Activated CD4-positive, alpha-beta T cell treated with anti-CD3 and anti-CD28 coated beads, Interleukin-2, amount 50 U/mL, for 24 hours (primary cell): Measurements from ENCODE around the gene OXLD1.
"Not testable (repeated sequence)": the region's sequence is repeated elsewhere in the genome, so short reads cannot be mapped to it uniquely, and the experiment has no call there.

ENCODE experiments used
- DNase-seq, 2 donors: peaks; one replicate each; pipeline ENCODE4 v3.0.0-alpha.2; 2020; ENCODE audit warnings: low read depth in 1 of 2, low spot score in 1 of 2

Gene OXLD1

GRCh38 chr17:81621494-81622130, 44.8 kb downstream of the OXLD1 start:
- no peak for DNase-seq

GRCh38 chr17:81618307-81618706, 48.1 kb downstream of the OXLD1 start:
- not testable (repeated sequence) for DNase-seq

- no peak for DNase-seq
Measured at GRCh38 chr17:81616877-81617276, 49.5 kb downstream of the OXLD1 start.

- DNase-seq: no peak
Measured at GRCh38 chr17:81615401-81615930, 50.9 kb downstream of the OXLD1 start.
